BJ (cell line): ENCODE results near the gene ZCCHC2. TPM values are rescaled to one million over a fixed set of nuclear protein-coding genes. Genes with fewer than 3 reads are reported as not detected.

Experiments used
- CTCF ChIA-PET: fragments of 350-600 bp; formaldehyde crosslinking; extraction: SDS; loops from one replicate; lab custom pipeline; 2021; ENCODE audit warnings: antibody characterized with exemption, inconsistent platforms; lab: Yijun Ruan, JAX
- POLR2A ChIA-PET: fragments of 300-600 bp; sonication (Branson Sonifier 250); formaldehyde crosslinking; extraction: SDS; loops from one replicate; lab custom pipeline; 2021; ENCODE audit warnings: antibody characterized with exemption; lab: Charles Lee
- DNase-seq: peaks from one replicate; pipeline ENCODE4 v3.0.0-alpha.2; 2011; ENCODE audit warnings: low read depth
- H3K27me3 ChIP-seq: 2 replicates; pipeline ENCODE4 v1.6.0; 2011; ENCODE audit warnings: low read length; ENCODE audit not compliant: control insufficient read depth, insufficient read depth
- H3K36me3 ChIP-seq: 2 replicates; pipeline ENCODE4 v1.5.1; 2011; ENCODE audit warnings: low read length; ENCODE audit not compliant: control insufficient read depth, insufficient read depth
- H3K4me3 ChIP-seq: 2 replicates; pipeline ENCODE4 v1.5.1; 2011; ENCODE audit warnings: low read depth, mild to moderate bottlenecking, control low read depth, low read length
- CTCF ChIP-seq: IDR thresholded peaks from 2 replicates; pipeline ENCODE4 v1.5.1; 2011; ENCODE audit warnings: low read depth, mild to moderate bottlenecking, control low read depth, inconsistent platforms, low read length, moderate library complexity; ENCODE audit not compliant: insufficient read depth
- polyA plus RNA-seq: library from polyadenylated mRNA; depleted of rRNA; stranded (reverse); fragments of >200 nt; gene quantifications from 2 replicates; pipeline ENCODE4 v1.2.3, GENCODE V29; 2011

Gene ZCCHC2
- polyA plus RNA-seq, 1 experiment: 5.8 TPM

- no peaks in the 10 kb centered on the region for H3K36me3 ChIP-seq
- POLR2A ChIA-PET: no interaction called here
- TF ChIP-seq CTCF: no peak
- CTCF ChIA-PET: interaction anchor here (1.0 kb wide), 1 partner anchor 20 kb away, joined by 4 read pairs; no protein-coding TSS in a partner anchor
- peaks cover 12% of the 10 kb centered on the region; the same call in 1 of the 2 replicates for H3K27me3 ChIP-seq
- H3K4me3 ChIP-seq: no peak overlapping the region
- no peak for DNase-seq
These were observed 83.3 kb downstream of the ZCCHC2 start for GRCh38 chr18:62606106-62606505.

GRCh38 chr18:62607302-62607701, 84.5 kb downstream of the ZCCHC2 start:
- H3K36me3 ChIP-seq: no peaks in the 10 kb centered on the region
- peaks cover 17% of the 10 kb centered on the region; the same call in 1 of the 2 replicates for H3K27me3 ChIP-seq
- no peak for TF ChIP-seq CTCF
- DNase-seq: no peak
- ChIA-PET CTCF (no interaction called here), POLR2A (no interaction called here)
- no peak overlapping the region for H3K4me3 ChIP-seq

GRCh38 chr18:62607708-62608428, 85.0 kb downstream of the ZCCHC2 start:
- POLR2A ChIA-PET: no interaction called here
- CTCF ChIA-PET: no interaction called here
- H3K36me3 ChIP-seq: no peaks in the 10 kb centered on the region
- no peak overlapping the region for H3K4me3 ChIP-seq
- no peak for TF ChIP-seq CTCF
- peaks cover 17% of the 10 kb centered on the region; the same call in 1 of the 2 replicates for H3K27me3 ChIP-seq
- DNase-seq: no peak

- POLR2A ChIA-PET: no interaction called here
- DNase-seq: no peak
- Histone ChIP-seq H3K4me3 (no peak overlapping the region), H3K36me3 (no peaks in the 10 kb centered on the region), H3K27me3 (peaks cover 12% of the 10 kb centered on the region; the same call in 1 of the 2 replicates)
- CTCF ChIA-PET: interaction anchor here (1.3 to 2.0 kb wide), 2 partner anchors 23 to 26 kb away, joined by 3 to 9 read pairs; no protein-coding TSS in a partner anchor
- no peak for TF ChIP-seq CTCF
These were observed 86.9 kb downstream of the ZCCHC2 start for GRCh38 chr18:62609764-62610163.

GRCh38 chr18:62610351-62610700, 87.5 kb downstream of the ZCCHC2 start:
- no peak for TF ChIP-seq CTCF
- POLR2A ChIA-PET: no interaction called here
- Histone ChIP-seq H3K36me3 (no peaks in the 10 kb centered on the region), H3K27me3 (peaks cover 9% of the 10 kb centered on the region; the same call in 1 of the 2 replicates), H3K4me3 (no peak overlapping the region)
- no peak for DNase-seq
- CTCF ChIA-PET: interaction anchor here (0.6 to 2.0 kb wide), 3 partner anchors 24 to 205 kb away, joined by 3 to 9 read pairs (median 3); no protein-coding TSS in a partner anchor
